Psoas muscle (tissue), 8 donors: Measurements from ENCODE around the gene ZBTB44. TPM values are rescaled to one million over a fixed set of nuclear protein-coding genes. Genes with fewer than 3 reads are reported as not detected.
"Not testable (repeated sequence)": the region's sequence is repeated elsewhere in the genome, so short reads cannot be mapped to it uniquely, and the experiment has no call there.

ENCODE experiments used
- ATAC-seq, 4 donors: fragments of 200-7000 bp; cut with Tn5 transposase; one replicate each; pipeline ENCODE4 v1.9.1; 2020; ENCODE audit warnings: moderate library complexity in 3 of 4, mild to moderate bottlenecking in 2 of 4
- DNase-seq, 2 donors: peaks; one replicate each; pipeline ENCODE4 v3.0.0-alpha.2; 2020
- H3K27ac ChIP-seq: fragments of 200-600 bp; one replicate; pipeline ENCODE4 v1.8.0; 2022
- H3K27me3 ChIP-seq, 3 donors: fragments of 200-600 bp in 1 of 3; one replicate each; pipeline versions ENCODE4 v1.6.1 to v1.8.0; 2013 to 2022; ENCODE audit warnings: low read length in 2 of 3, mild to moderate bottlenecking in 2 of 3, moderate library complexity in 1 of 3; ENCODE audit not compliant: insufficient read depth in 3 of 3
- H3K36me3 ChIP-seq, 2 donors: fragments of 200-600 bp in 1 of 2; one replicate each; pipeline versions ENCODE4 v1.6.1 to v1.8.0; 2013 to 2022; ENCODE audit warnings: low read depth in 1 of 2, mild to moderate bottlenecking in 1 of 2, moderate library complexity in 1 of 2; ENCODE audit not compliant: insufficient read depth in 1 of 2
- H3K4me1 ChIP-seq: fragments of 200-600 bp; one replicate; pipeline ENCODE4 v1.8.0; 2022
- H3K4me3 ChIP-seq: fragments of 200-600 bp; one replicate; pipeline ENCODE4 v1.8.0; 2022; ENCODE audit warnings: mild to moderate bottlenecking
- H3K9me3 ChIP-seq: fragments of 200-600 bp; one replicate; pipeline ENCODE4 v1.8.0; 2022
- WGBS, 3 donors: extraction: QIAGEN DNeasy Blood & Tissue Kit; methylation state at CpG; one replicate each; pipeline versions ENCODE4 v1.1.6 to v1.1.7; 2013; 5-methylcytosine and 5-hydroxymethylcytosine counted together
- intact Hi-C, 2 donors: fragments of 100-400 bp; cut with DNase I; formaldehyde crosslinking; loops; one replicate each; pipeline versions ENCODE4 v1.11.0 to v1.14.2; 2022
- polyA plus RNA-seq, 3 donors: library from polyadenylated mRNA; stranded (reverse); fragments of 200-250 nt; gene quantifications; one replicate each; pipeline ENCODE4 v1.2.3, GENCODE V29; 2013
- total RNA-seq, 4 donors: library from RNA; stranded (reverse); fragmentation: NEBNext Ultra II Directional in 2 of 4; extraction: Animal tissue kit (Norgen Biotek cat#: 25700) in 2 of 4; gene quantifications; one replicate each; pipeline versions ENCODE4 v1.2.1 to v1.2.4, GENCODE V29; 2021 to 2023
- TF ChIP-seq, protein P1 (sequence below): fragments of 200-600 bp; IDR thresholded peaks from one replicate; pipeline ENCODE4 v1.8.0; 2022; ENCODE audit warnings: antibody characterized with exemption
- donor health status: healthy with polysubstance abuse.
- donor health status: DM: no; HTN: no; CAD: no; lungs with moderate emphysema.
- donor health status: Bipolar disorder and iron deficiency.
- donor health status: healthy.
- donor health status: DM: yes; HTN: yes; CAD: no.
- donor health status: DM: no; HTN: no; CAD: no.
- donor health status: DM: no; HTN: no; CAD: no.
- donor health status: DM: yes; HTN: yes; CAD: no.

Gene ZBTB44
- total and polyA plus RNA-seq, 7 donors, result 8.6 to 77.2 (median 58.6) TPM

DNA sequence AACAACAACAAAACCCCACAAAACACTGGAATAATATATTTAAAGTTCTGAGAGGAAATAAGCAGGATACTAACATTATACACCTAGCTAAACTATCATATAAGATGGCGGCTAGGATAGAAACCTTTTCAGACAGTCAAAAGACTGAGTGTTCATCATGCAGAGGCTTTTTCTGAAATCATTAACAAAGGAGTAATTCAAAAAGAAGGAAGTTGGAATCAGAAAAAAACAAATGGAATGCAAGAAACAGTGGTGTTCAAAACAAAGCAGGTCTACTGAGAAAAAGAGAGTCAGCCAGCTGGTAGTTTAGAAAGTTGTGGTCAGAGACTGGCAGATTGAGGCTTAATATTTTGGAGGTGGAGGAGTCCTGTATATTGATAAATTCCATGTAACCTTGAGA is 30.1 kb upstream of the ZBTB44 start:
- no peaks in the 10 kb centered on the region for H3K4me1 ChIP-seq
- H3K27me3 ChIP-seq, result no peaks in the 10 kb centered on the region
- intact Hi-C loops, result no loop called here
- ATAC-seq (no peak), DNase-seq (no peak)
- TF ChIP-seq, protein P1, sequence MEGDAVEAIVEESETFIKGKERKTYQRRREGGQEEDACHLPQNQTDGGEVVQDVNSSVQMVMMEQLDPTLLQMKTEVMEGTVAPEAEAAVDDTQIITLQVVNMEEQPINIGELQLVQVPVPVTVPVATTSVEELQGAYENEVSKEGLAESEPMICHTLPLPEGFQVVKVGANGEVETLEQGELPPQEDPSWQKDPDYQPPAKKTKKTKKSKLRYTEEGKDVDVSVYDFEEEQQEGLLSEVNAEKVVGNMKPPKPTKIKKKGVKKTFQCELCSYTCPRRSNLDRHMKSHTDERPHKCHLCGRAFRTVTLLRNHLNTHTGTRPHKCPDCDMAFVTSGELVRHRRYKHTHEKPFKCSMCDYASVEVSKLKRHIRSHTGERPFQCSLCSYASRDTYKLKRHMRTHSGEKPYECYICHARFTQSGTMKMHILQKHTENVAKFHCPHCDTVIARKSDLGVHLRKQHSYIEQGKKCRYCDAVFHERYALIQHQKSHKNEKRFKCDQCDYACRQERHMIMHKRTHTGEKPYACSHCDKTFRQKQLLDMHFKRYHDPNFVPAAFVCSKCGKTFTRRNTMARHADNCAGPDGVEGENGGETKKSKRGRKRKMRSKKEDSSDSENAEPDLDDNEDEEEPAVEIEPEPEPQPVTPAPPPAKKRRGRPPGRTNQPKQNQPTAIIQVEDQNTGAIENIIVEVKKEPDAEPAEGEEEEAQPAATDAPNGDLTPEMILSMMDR, result no peak
- H3K4me3 ChIP-seq, result no peak overlapping the region
- WGBS, 3 donors, result 94 to 100% (median 99%) methylated on average over 1 of the region's 1 CpG
- no peaks in the 10 kb centered on the region for H3K9me3 ChIP-seq
- no peaks in the 10 kb centered on the region for H3K36me3 ChIP-seq
- H3K27ac ChIP-seq, result no peak overlapping the region

DNA sequence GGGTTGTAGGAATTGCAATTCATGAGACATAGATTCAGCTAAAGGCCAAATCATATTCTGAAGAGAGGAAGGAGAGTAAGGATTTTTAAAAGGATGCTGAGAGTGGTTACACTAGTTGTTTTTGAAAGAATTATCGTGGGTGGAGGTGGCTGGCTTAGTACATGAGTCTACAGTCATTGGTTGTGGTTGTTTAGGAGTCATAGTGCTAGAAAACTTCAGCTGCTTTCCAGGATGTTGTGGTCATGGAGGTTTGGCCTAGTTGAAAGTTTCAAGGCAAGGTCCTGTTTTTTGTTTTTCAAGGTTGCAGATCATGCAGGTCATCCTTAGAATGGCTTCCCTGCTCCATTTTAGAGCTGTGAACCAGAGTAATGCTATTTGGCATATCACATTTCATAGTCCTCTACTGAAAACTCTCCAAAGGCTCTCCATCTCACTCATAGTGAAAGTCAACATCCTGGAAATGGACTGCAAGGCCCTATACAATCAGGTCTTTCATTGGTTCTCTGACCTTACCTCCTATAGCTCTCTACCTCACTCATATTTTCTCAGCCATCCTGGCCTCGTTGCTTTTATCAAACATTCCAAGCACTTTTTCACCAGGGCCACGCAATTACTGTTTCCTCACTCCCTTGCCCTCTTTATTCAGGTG is 26.1 kb upstream of the ZBTB44 start:
- 79 to 81% (median 81%) methylated on average over 3 of the region's 3 CpGs for WGBS, 3 donors
- intact Hi-C loops, result no loop called here

DNA sequence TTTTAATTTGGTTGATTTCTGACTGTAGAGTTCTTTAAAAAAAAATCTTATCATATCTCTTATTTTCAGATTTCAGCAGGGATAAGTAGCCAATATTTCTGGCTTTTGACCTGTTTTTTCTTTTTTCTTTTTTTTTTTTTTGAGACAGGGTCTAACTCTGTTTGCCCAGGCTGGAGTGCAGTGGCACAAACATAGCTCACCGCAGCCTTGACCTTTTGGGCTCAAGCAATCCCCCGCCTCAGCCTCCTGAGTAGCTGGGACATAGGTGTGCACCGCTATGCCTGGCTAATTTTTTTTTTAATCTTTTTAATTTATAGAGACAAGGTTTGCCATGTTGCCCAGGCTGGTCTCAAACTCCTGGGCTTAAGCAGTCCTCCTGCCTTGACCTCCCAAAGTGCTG is 23.9 kb upstream of the ZBTB44 start:
- Histone ChIP-seq H3K4me1 (no peaks in the 10 kb centered on the region), H3K27me3 (no peaks in the 10 kb centered on the region), H3K27ac (no peak overlapping the region), H3K36me3 (no peaks in the 10 kb centered on the region), H3K9me3 (no peaks in the 10 kb centered on the region), H3K4me3 (no peak overlapping the region)
- ATAC-seq, result no peak
- DNase-seq, result no peak
- 93 to 99% (median 98%) methylated on average over 3 of the region's 3 CpGs for WGBS, 3 donors
- TF ChIP-seq, protein P1, result no peak
- intact Hi-C loops, result no loop called here

More for the DNA sequence above, 26.1 kb upstream of the ZBTB44 start:
- DNase-seq (no peak), ATAC-seq (no peak)
- no peak overlapping the region for H3K27ac ChIP-seq
- TF ChIP-seq, protein P1, result no peak
- no peaks in the 10 kb centered on the region for H3K36me3 ChIP-seq
- H3K9me3 ChIP-seq, result no peaks in the 10 kb centered on the region
- no peak overlapping the region for H3K4me3 ChIP-seq
- H3K4me1 ChIP-seq, result no peaks in the 10 kb centered on the region
- no peaks in the 10 kb centered on the region for H3K27me3 ChIP-seq

DNA sequence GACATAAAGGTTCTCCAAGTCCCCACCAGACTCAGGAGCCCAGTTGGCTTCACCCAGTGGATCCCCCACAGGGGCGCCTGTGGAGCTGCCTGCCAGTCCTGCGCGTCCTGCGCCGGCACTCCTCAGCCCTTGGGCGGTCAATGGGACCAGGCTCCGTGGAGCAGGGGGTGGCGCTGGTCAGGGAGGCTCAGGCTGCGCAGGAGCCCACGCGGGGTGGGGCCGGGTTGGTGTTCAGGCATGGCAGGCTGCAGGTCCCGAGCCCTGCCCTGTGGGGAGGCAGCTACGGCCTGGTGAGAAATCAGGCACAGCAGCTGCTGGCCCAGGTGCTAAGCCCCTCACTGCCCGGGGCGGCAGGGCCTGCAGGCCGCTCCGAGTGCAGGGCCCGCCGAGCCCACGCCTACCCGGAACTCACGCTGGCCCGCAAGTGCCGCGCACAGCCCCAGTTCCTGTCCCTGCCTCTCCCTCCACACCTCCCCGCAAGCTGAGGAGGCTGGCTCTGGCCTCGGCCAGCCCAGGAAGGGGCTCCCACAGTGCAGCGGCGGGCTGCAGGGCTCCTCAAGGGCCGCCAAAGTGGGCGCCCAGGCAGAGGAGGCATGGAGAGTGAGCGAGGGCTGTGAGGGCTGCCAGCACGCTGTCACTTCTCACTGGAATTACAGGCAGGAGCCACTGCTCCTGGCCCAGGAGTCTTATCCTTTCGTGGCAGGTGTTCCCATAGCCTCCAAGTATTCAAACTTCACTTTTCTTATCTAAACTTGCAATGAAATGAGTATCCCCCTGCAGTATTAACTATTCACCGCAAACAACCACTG is 22.8 kb upstream of the ZBTB44 start:
- TF ChIP-seq, protein P1, result no peak
- no peaks in the 10 kb centered on the region for H3K36me3 ChIP-seq
- H3K27ac ChIP-seq, result no peak overlapping the region
- ATAC-seq, result no peak
- intact Hi-C loops, result no loop called here
- H3K4me1 ChIP-seq, result no peaks in the 10 kb centered on the region
- WGBS, 3 donors, result 96 to 98% (median 98%) methylated on average over 21 to 36 of the region's 36 CpGs
- no peaks in the 10 kb centered on the region for H3K27me3 ChIP-seq
- no peak overlapping the region for H3K4me3 ChIP-seq
- DNase-seq, result no peak
- no peaks in the 10 kb centered on the region for H3K9me3 ChIP-seq

DNA sequence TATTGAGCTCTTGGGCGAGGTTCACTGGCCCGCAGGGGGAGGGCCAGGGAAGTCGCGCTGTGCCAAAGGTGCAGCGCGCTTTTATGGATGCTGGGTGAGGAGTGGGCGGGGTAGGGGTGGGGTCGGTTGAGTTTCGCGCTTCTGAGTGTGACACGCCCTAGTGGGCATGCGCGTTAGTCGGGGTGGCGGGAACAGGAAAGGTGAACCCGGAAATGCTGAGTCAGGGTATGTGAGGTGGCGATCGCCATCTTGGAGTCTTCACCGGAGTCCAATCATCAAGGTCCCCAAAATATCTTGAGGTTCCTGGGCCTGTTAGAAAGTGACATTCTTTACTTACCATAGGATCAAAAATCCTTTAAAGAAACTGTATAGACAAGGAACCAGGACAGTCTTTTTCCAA is 16.7 kb upstream of the ZBTB44 start:
- H3K9me3 ChIP-seq, H3K36me3 ChIP-seq, H3K27me3 ChIP-seq, H3K4me3 ChIP-seq, DNase-seq, H3K4me1 ChIP-seq, ATAC-seq, H3K27ac ChIP-seq, intact Hi-C loops: not testable (repeated sequence)
- 93 to 98% (median 98%) methylated on average over 19 of the region's 19 CpGs for WGBS, 3 donors
